Measurements from ENCODE around the gene PCGF2. TPM values are rescaled to one million over a fixed set of nuclear protein-coding genes. Genes with fewer than 3 reads are reported as not detected.

Gene PCGF2
- total and polyA plus RNA-seq, 10 of the 15 experiments (the other 5 are each of a cell fraction or from before 2014, with no cell fraction given) = 2.7 to 35.6 (median 7.2) TPM

DNA sequence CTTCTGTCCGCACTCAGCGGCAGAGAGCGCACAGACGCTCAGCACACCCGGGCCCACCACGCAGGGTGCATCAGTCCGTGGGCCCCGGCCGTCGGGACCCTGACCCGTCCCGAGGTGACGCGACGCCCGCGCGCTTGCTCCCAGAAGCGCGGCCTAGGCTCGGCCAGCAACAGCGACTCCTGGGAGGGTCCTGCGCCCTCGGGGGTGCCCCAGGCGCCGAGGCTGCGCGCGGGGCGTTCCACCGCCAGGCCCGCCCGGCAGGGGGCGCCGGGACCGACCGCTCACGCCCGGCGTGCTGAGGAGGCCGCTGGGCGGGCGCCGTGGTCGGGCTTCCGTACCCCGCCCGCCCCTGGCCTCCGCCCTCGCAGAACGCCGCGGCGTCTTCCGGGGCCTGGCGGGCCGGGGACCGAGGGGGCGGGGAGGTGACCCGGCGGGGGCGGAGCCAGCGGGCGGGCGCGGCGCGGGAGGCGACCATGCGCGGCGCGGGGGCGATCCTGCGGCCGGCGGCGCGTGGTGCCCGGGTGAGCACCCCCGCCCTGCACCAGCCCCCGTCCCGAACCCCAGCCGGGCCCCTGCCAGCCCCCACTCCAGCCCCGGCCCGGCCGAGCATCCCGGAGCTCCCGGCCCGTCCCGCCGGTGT, 18.1 kb downstream of the PCGF2 start, which contains the start of gene CISD3:
TSS of gene CISD3 (plus strand) at position 456 of the 640 bp plus-strand sequence. CDS start at position 474, 18 bp downstream.
- H4K20me1 ChIP-seq (ENCODE audit: control insufficient read depth, insufficient read depth) = no peaks in the 10 kb centered on the region
- ChIA-PET SMC1A (ENCODE audit: uncharacterized antibody, unreplicated experiment) (interaction anchor here (0.7 to 2.3 kb wide), 2 partner anchors 20 to 53 kb away, joined by 4 to 27 read pairs; no protein-coding TSS in a partner anchor), CTCF (interaction anchor here (0.6 to 3.6 kb wide), 13 partner anchors 17 to 501 kb away, joined by 3 to 56 read pairs (median 4); partner anchors contain the start of genes EPOP, PCGF2, PIP4K2B and PSMB3), RAD21 (ENCODE audit: unreplicated experiment) (interaction anchor here (1.0 to 3.6 kb wide), 3 partner anchors 16 to 54 kb away, joined by 3 to 32 read pairs (median 20); partner anchors contain the start of genes EPOP and MLLT6), POLR2A (interaction anchor here (1.3 to 2.2 kb wide), 3 partner anchors 23 to 54 kb away, joined by 4 to 19 read pairs (median 9); partner anchors contain the start of genes EPOP and MLLT6)
- H3K36me3 ChIP-seq (ENCODE audit: control insufficient read depth in 2 of 2, insufficient read depth in 2 of 2, low read length in 1 of 2) = peaks cover 0 to 3% of the 10 kb centered on the region in 2 experiments; a peak in 3 of 4 replicates
- FAIRE-seq = no peak
- H3K4me1 ChIP-seq (ENCODE audit: control insufficient read depth, insufficient read depth, low read length) = peaks cover 38% of the 10 kb centered on the region
- peaks cover 13% of the 10 kb centered on the region for H3K79me2 ChIP-seq (ENCODE audit: control insufficient read depth, insufficient read depth, low read length)
- intact Hi-C loops (cut with micrococcal nuclease; ENCODE audit: unreplicated experiment) = loop anchor here (2.0 kb wide), 1 partner anchor 27 kb away; no protein-coding TSS in a partner anchor
- no peaks in the 10 kb centered on the region for H3K27me3 ChIP-seq (replicated peaks in 1 of 2; ENCODE audit: control insufficient read depth in 2 of 2, insufficient read depth in 2 of 2, low read length in 1 of 2)
- ATAC-seq = peak; percentile 92
- peak within 1 kb of the TSS; percentile 73 for H3K9ac ChIP-seq (ENCODE audit: control insufficient read depth, insufficient read depth, low read length)
- H3K4me2 ChIP-seq (ENCODE audit: control insufficient read depth, insufficient read depth) = peak within 1 kb of the TSS; percentile 95
- H3K4me3 ChIP-seq = peak within 1 kb of the TSS; percentile 90
- 0% methylated on average over 49 of the region's 92 CpGs for WGBS (ENCODE audit: insufficient coverage, insufficient replicate concordance, low lambda C conversion rate, missing lambda C conversion rate)
- in situ Hi-C loops (cut with MboI) = loop anchor here (5.0 kb wide), 1 partner anchor 53 kb away; no protein-coding TSS in a partner anchor
- H3K9me3 ChIP-seq (replicated peaks; ENCODE audit: control insufficient read depth, insufficient read depth, low read length) = no peaks in the 10 kb centered on the region; the same call in 2 of the 3 replicates
- peak within 1 kb of the TSS; percentile 52 for H3K27ac ChIP-seq (ENCODE audit: control insufficient read depth, insufficient read depth)
- no peak for DNase-seq (ENCODE audit: low read depth, low spot score)
- peak within 1 kb of the TSS; percentile 71 for H2AFZ ChIP-seq (ENCODE audit: control insufficient read depth, low read depth, low read length)
- no TSS peak for BruUV-seq (replicated peaks)
- TF ChIP-seq BCL11A (IDR thresholded peaks at IDR 0.05; ENCODE audit: low read depth, low read length) = no peak
- TF ChIP-seq TCF3 (IDR thresholded peaks at IDR 0.05; ENCODE audit: borderline replicate concordance, insufficient read depth, low read depth, low read length) = 0 out of 2 replicates have a peak, but pooled peaks have one; percentile 36
- no peak for TF ChIP-seq MYC (IDR thresholded peaks at IDR 0.05; ENCODE audit: insufficient read depth, insufficient read length, insufficient replicate concordance, low read length, severe bottlenecking)
- TF ChIP-seq, protein P1, sequence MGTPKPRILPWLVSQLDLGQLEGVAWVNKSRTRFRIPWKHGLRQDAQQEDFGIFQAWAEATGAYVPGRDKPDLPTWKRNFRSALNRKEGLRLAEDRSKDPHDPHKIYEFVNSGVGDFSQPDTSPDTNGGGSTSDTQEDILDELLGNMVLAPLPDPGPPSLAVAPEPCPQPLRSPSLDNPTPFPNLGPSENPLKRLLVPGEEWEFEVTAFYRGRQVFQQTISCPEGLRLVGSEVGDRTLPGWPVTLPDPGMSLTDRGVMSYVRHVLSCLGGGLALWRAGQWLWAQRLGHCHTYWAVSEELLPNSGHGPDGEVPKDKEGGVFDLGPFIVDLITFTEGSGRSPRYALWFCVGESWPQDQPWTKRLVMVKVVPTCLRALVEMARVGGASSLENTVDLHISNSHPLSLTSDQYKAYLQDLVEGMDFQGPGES (IDR thresholded peaks at IDR 0.05) = no peak
- TF ChIP-seq SRF (IDR thresholded peaks at IDR 0.05; ENCODE audit: low read depth in 2 of 2, low read length in 2 of 2) = no peak
- TF ChIP-seq EP300 (IDR thresholded peaks at IDR 0.05; ENCODE audit: borderline replicate concordance in 1 of 2, control insufficient read depth in 1 of 2, low read depth in 2 of 2, low read length in 2 of 2) = 0 out of 4 replicates have a peak, but pooled peaks of 1 of the 2 experiments have one; percentile 28
- TF ChIP-seq, protein P2, sequence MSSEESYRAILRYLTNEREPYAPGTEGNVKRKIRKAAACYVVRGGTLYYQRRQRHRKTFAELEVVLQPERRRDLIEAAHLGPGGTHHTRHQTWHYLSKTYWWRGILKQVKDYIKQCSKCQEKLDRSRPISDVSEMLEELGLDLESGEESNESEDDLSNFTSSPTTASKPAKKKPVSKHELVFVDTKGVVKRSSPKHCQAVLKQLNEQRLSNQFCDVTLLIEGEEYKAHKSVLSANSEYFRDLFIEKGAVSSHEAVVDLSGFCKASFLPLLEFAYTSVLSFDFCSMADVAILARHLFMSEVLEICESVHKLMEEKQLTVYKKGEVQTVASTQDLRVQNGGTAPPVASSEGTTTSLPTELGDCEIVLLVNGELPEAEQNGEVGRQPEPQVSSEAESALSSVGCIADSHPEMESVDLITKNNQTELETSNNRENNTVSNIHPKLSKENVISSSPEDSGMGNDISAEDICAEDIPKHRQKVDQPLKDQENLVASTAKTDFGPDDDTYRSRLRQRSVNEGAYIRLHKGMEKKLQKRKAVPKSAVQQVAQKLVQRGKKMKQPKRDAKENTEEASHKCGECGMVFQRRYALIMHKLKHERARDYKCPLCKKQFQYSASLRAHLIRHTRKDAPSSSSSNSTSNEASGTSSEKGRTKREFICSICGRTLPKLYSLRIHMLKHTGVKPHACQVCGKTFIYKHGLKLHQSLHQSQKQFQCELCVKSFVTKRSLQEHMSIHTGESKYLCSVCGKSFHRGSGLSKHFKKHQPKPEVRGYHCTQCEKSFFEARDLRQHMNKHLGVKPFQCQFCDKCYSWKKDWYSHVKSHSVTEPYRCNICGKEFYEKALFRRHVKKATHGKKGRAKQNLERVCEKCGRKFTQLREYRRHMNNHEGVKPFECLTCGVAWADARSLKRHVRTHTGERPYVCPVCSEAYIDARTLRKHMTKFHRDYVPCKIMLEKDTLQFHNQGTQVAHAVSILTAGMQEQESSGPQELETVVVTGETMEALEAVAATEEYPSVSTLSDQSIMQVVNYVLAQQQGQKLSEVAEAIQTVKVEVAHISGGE (CRISPR knock-in tag; IDR thresholded peaks at IDR 0.05) = no peak
- TF ChIP-seq, protein P3, sequence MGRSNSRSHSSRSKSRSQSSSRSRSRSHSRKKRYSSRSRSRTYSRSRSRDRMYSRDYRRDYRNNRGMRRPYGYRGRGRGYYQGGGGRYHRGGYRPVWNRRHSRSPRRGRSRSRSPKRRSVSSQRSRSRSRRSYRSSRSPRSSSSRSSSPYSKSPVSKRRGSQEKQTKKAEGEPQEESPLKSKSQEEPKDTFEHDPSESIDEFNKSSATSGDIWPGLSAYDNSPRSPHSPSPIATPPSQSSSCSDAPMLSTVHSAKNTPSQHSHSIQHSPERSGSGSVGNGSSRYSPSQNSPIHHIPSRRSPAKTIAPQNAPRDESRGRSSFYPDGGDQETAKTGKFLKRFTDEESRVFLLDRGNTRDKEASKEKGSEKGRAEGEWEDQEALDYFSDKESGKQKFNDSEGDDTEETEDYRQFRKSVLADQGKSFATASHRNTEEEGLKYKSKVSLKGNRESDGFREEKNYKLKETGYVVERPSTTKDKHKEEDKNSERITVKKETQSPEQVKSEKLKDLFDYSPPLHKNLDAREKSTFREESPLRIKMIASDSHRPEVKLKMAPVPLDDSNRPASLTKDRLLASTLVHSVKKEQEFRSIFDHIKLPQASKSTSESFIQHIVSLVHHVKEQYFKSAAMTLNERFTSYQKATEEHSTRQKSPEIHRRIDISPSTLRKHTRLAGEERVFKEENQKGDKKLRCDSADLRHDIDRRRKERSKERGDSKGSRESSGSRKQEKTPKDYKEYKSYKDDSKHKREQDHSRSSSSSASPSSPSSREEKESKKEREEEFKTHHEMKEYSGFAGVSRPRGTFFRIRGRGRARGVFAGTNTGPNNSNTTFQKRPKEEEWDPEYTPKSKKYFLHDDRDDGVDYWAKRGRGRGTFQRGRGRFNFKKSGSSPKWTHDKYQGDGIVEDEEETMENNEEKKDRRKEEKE (IDR thresholded peaks at IDR 0.05) = peak; percentile 53; the same call in 1 of the 2 replicates
- TF ChIP-seq KDM1A (IDR thresholded peaks at IDR 0.05; ENCODE audit: borderline replicate concordance) = no peak
- 0 out of 2 replicates have a peak, but pooled peaks have one; percentile 25 for TF ChIP-seq ZNF24 (IDR thresholded peaks at IDR 0.05)
- TF ChIP-seq SREBF2 (IDR thresholded peaks at IDR 0.05; ENCODE audit: low read length) = no peak
- no peak for TF ChIP-seq CBFB (IDR thresholded peaks at IDR 0.05; ENCODE audit: low read depth)
- TF ChIP-seq SIN3A (IDR thresholded peaks at IDR 0.05; ENCODE audit: low read depth, low read length) = no peak; the same call in 1 of the 2 replicates
- TF ChIP-seq ZBED1 (IDR thresholded peaks at IDR 0.05; ENCODE audit: borderline replicate concordance) = no peak
- 0 out of 2 replicates have a peak, but pooled peaks have one; percentile 12 for TF ChIP-seq CHD2 (IDR thresholded peaks at IDR 0.05; ENCODE audit: borderline replicate concordance, low read depth, low read length)

All from GM12878 (cell line).